GM18499 (cell line): ENCODE measurements around the gene CHAC1.

Source experiments
- ATAC-seq: cut with Tn5 transposase; IDR thresholded peaks from one replicate; pipeline ENCODE4 v1.9.1; 2021; ENCODE audit warnings: moderate number of reproducible peaks; ENCODE audit not compliant: insufficient read depth, unreplicated experiment

Gene CHAC1

DNA sequence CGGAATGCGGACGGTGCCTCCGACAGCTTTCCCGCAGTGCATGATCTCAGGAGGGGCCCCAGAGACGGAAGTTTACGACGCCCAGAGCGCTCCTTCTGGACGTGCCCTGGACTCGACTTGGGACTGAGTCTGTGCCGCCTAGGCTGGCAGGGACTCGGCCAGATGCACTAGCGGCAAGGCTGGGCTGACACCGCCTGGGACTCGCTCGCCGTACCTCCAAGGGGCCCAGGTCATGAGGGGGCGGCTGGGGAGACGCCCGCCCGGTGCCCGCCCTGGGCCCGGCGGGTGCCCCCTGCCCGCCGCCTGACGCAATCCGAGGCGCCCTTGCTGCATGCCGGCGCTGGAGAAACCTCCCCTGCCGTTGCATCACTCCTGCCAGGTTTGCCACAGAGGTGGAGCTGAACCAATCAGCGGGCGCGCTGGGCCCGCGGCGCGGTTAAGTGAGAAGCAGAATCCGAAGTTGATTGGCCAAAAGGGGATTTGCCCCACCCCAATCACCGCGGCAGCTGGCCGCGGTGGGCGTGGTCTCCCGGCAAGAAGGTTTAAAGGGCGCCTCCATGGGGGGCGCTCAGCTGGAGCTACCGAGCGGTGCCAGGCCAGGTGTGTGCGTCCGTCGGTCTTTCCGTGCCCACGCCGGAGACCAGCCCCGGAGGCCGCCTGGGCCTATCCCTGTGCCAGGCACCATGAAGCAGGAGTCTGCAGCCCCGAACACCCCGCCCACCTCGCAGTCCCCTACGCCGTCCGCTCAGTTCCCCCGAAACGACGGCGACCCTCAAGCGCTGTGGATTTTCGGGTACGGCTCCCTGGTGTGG lies at the start of gene CHAC1:
CHAC1 (plus strand) TSS at position 571 of the 812 bp plus-strand sequence; CDS start at position 684, 113 bp downstream.
- peak; percentile 77 for ATAC-seq

GRCh38 chr15:40904552-40905201 lies 48.6 kb upstream of the CHAC1 start:
- no peak for ATAC-seq

DNA sequence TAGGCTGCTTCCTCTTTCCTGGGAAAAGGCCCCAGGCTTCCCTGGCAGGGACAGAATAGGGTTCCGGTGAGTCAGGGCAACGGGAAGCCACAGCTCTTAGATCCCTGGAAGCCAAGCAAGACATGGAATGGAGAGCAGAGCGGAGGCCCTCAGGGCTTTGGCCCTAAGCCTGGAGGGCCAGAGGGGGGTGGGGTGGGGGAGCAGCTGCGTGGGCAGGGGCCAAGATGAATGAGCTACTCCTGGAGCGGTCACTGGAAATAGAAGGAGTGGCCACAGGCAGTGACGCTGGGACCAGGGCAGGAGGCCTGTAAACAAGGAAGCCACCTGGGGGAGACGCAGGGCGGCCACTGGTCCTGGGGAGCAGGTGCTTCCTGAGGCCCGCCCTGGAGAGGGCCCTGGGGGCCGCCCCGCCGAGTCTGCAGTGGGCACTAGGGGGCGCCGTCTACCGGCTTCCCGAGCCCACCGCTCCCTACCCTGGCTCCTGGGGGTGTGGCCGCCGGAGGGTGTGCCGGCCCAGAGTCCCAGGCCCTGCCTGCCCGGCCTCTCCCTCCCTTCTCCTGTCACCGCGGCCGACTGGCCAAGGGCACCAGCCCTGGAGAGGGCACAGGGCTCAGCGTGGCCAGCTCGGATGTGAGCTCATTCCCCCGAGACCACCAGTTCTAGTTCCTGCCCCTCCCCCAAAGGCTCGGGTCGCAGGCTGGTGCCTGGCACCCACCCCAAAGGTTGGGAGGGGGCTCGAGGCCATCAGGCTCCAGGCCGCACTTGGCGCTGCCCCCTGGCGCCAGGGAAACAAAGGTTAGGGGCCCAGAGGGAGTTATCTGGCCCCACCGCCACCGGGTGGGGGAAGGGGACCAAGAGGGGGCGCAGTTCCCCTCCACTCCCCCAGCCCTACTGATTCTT lies 46.9 kb upstream of the CHAC1 start:
- no peak for ATAC-seq

GRCh38 chr15:40906991-40907802 lies 46.1 kb upstream of the CHAC1 start:
- ATAC-seq = no peak

DNA sequence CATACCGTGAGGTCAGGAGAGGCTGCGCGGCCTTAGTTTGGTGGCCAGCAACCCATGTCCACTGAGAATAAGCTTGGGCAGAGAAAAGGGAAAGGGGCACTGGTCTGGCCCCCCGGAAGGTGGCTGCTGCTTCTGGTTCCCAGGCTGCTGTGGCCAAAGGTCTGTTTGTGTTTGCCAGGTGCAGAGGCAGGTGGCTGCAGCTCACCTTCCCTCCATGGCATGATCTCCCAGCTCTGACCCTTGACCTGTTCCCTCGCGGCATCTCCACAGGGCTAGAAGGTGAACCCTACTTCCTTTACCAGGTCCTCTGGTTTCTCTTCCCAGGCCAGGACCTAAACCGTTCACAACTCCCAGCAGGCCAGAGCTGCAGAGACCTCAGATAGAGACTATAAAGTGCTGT lies 45.2 kb upstream of the CHAC1 start:
- no peak for ATAC-seq

GRCh38 chr15:40909662-40910630 lies 43.3 kb upstream of the CHAC1 start:
- ATAC-seq = no peak

GRCh38 chr15:40911141-40911540 lies 42.1 kb upstream of the CHAC1 start:
- no peak for ATAC-seq

- no peak for ATAC-seq
Observed at GRCh38 chr15:40911693-40912092, 41.6 kb upstream of the CHAC1 start.

- no peak for ATAC-seq
Observed at GRCh38 chr15:40912478-40912877, 40.8 kb upstream of the CHAC1 start.

- ATAC-seq = no peak
Observed at GRCh38 chr15:40914013-40914412, 39.3 kb upstream of the CHAC1 start.

GRCh38 chr15:40914486-40914885 lies 38.8 kb upstream of the CHAC1 start:
- no peak for ATAC-seq

- no peak for ATAC-seq
Observed at GRCh38 chr15:40915116-40915661, 38.1 kb upstream of the CHAC1 start.

DNA sequence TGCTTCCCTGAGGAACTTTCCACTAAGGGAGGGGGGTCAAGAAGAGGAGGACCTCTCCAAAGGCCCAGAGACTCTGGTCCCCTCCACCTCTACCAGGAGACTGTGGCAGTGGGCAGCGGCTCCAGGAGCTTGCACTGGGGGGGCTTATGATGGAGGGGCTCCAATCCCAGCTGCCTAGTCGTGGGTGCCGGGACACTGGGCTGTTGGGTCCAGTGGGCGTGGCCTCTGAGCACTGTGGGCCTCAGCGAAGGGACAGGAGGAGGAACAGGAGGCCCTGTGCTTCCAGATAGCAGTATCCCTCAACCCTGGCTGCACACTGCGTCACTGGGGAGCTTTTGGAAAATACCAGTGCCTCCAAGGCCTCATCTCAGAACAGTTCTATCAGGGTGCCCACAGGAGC lies 37.6 kb upstream of the CHAC1 start:
- no peak for ATAC-seq

DNA sequence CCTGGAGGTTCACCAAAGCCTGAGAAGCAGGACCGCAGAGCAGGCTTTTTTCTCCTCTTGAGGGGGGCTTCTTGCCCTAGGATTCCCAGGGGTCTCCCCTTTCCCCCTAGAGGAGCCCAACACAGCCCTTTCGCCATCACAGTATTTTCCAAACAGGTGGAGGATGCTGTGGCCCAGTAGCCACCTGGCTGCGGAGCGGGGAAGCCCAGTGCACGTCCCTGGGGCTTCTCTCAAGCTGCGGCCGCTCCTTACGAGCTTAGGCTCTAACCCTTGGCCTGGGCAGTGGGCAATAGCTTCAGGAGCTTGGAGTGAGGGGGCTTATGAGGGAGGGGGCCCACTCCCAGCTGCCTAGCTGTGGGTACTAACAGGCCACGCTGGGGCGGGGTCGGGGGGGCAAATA lies 35.7 kb upstream of the CHAC1 start:
- no peak for ATAC-seq

DNA sequence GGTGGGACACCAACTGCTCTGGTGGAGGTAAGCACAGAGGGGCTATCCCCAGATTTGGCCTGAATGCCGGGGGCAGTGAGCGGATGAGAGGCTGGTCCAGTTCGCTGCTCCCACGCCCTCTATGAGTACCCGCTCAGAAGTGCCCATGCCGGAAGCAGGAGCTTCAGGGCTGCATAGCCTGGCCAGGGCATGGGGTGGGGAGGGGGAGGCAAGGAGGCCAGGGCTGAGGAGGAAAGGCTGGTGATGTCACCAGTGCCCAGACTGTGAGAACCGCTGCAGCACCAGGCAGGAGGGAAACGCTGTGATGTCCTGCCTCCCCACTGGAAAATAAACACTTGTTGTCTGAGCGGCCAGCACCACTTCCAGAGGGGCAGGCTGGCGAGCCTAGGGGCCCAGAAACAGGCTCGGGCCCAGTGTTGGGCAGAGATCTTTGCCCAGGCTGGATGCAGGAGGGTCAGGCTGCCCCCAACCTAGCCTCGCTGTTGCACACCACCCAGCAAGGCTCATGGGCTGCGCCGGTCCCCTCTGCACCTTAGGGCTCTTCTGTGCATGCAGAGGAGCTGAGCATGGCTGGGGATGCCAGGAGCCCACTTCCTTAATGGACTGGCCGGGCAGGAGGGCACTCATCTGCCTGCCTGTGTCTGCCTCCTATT lies 35.0 kb upstream of the CHAC1 start:
- ATAC-seq = no peak

GRCh38 chr15:40918799-40919392 lies 34.4 kb upstream of the CHAC1 start:
- ATAC-seq = no peak

- ATAC-seq = no peak
Observed at GRCh38 chr15:40921949-40922607, 31.2 kb upstream of the CHAC1 start.
